OCI-LY7 (cell line): Measurements from ENCODE around the gene FADS3. TPM values are rescaled to one million over a fixed set of nuclear protein-coding genes. Genes with fewer than 3 reads are reported as not detected.

Experiments
- BruUV-seq: library from RNA; stranded (reverse); fragments of 400-500 nt; replicated peaks from 2 replicates; lab custom pipeline; 2021; lab: Mats Ljungman, UMichigan
- CTCF ChIA-PET: fragments of 300-600 bp; sonication (Branson Sonifier 250); formaldehyde crosslinking; loops from one replicate; lab custom pipeline; 2022; ENCODE audit warnings: antibody characterized with exemption; ENCODE audit not compliant: unreplicated experiment; lab: Charles Lee
- POLR2A ChIA-PET: fragments of 300-600 bp; sonication (Branson Sonifier 250); formaldehyde crosslinking; loops from one replicate; lab custom pipeline; 2022; ENCODE audit warnings: antibody characterized with exemption; lab: Charles Lee
- DNase-seq: peaks from one replicate; pipeline ENCODE4 v3.0.0-alpha.2; 2015; ENCODE audit warnings: low spot score
- H2AFZ ChIP-seq: fragments of 200-600 bp; sonication (generic), shearing (Covaris generic); 2 replicates; pipeline ENCODE4 v1.6.1; 2014; ENCODE audit warnings: mild to moderate bottlenecking, antibody characterized with exemption, low read length, moderate library complexity
- H3K27ac ChIP-seq: fragments of 200-600 bp; sonication (generic); 2 replicates; pipeline ENCODE4 v1.5.1; 2014; ENCODE audit warnings: mixed run types, low read depth, mild to moderate bottlenecking, moderate library complexity, low read length, inconsistent platforms; ENCODE audit not compliant: poor library complexity, severe bottlenecking
- H3K36me3 ChIP-seq: fragments of 200-600 bp; sonication (generic); 2 replicates; pipeline ENCODE4 v1.6.1; 2014; ENCODE audit warnings: mild to moderate bottlenecking, antibody characterized with exemption, low read length, moderate library complexity, mixed read lengths; ENCODE audit not compliant: insufficient read depth
- H3K4me1 ChIP-seq: fragments of 200-600 bp; sonication (generic); 2 replicates; pipeline ENCODE4 v1.5.1; 2014; ENCODE audit warnings: mild to moderate bottlenecking, low read length; ENCODE audit not compliant: insufficient read depth, poor library complexity, severe bottlenecking
- H3K4me2 ChIP-seq: fragments of 200-600 bp; sonication (generic); 2 replicates; pipeline ENCODE4 v1.6.1; 2014; ENCODE audit warnings: mild to moderate bottlenecking, low read length
- H3K4me3 ChIP-seq: fragments of 200-600 bp; sonication (generic); 2 replicates; pipeline ENCODE4 v1.5.1; 2014; ENCODE audit warnings: mild to moderate bottlenecking, low read depth, low read length; ENCODE audit not compliant: poor library complexity, severe bottlenecking
- H3K79me2 ChIP-seq: fragments of 200-600 bp; sonication (generic); 2 replicates; pipeline ENCODE4 v1.6.1; 2016; ENCODE audit warnings: low read depth, mild to moderate bottlenecking, low read length, moderate library complexity, mixed read lengths; ENCODE audit not compliant: insufficient read depth
- H3K9me2 ChIP-seq: fragments of 200-600 bp; sonication (generic); 2 replicates; pipeline ENCODE4 v1.6.1; 2016; ENCODE audit warnings: mild to moderate bottlenecking, low read length, mixed read lengths; ENCODE audit not compliant: insufficient read depth
- H3K9me3 ChIP-seq: fragments of 200-600 bp; sonication (generic); 2 replicates; pipeline ENCODE4 v1.6.1; 2014; ENCODE audit warnings: mild to moderate bottlenecking, mixed run types, low read length, mixed read lengths
- H4K20me1 ChIP-seq: fragments of 200-600 bp; sonication (generic); 2 replicates; pipeline ENCODE4 v1.6.1; 2014; ENCODE audit warnings: mild to moderate bottlenecking, antibody characterized with exemption, low read length, moderate library complexity, mixed read lengths; ENCODE audit not compliant: insufficient read depth
- EZH2phosphoT487 ChIP-seq: fragments of 200-600 bp; sonication (generic); IDR thresholded peaks from 2 replicates; pipeline ENCODE4 v1.6.1; 2018; ENCODE audit warnings: low read depth, borderline replicate concordance, mild to moderate bottlenecking, mixed run types, antibody characterized with exemption, low read length, moderate library complexity, mixed read lengths
- intact Hi-C: fragments of 100-400 bp; cut with micrococcal nuclease; formaldehyde crosslinking; loops from one replicate; pipeline ENCODE4 v1.10.0; 2022; ENCODE audit not compliant: unreplicated experiment
- total RNA-seq, 2 experiments: library from RNA; depleted of rRNA in 1 of 2; stranded (reverse); fragments of >200 nt in 1 of 2; shearing (Covaris generic) in 1 of 2; gene quantifications; 2 replicates each; pipeline ENCODE4 v1.2.3, GENCODE V29; 2014 to 2022
- TF ChIP-seq, protein P1 (sequence below): fragments of 200-600 bp; sonication (generic); conservative IDR thresholded peaks from 2 replicates; pipeline ENCODE4 v1.5.1; 2014; ENCODE audit warnings: mild to moderate bottlenecking, antibody characterized with exemption, low read length, moderate library complexity, mixed read lengths

The FADS3 gene
- total RNA-seq, 2 experiments from 2014 or later = 103 to 191 TPM

DNA sequence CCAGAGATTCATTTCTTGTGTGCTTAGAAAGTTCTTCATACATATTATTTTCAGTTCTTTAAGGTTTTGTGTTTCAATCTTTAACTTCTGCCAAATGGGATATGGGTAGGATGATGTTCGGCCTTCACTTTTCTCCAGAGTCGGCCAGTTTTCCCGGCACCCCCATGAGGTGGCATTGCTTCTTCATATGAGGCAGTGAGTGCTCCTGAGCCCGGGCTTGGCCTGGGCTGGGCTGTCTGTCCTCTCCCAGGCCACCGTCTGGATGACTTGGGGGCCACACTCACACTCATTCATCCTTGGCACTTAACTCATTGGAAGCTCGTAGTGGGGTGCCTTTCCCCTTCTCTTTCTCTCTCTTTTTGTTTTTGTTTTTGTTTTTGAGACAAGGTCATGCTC lies 39.4 kb downstream of the FADS3 start:
- Histone ChIP-seq H3K4me2 (no peak overlapping the region), H3K9me2 (no peaks in the 10 kb centered on the region), H3K4me1 (no peaks in the 10 kb centered on the region), H3K36me3 (no peaks in the 10 kb centered on the region), H3K27ac (no peak overlapping the region), H2AFZ (no peak overlapping the region), H3K9me3 (no peaks in the 10 kb centered on the region), H3K4me3 (no peak overlapping the region), H4K20me1 (no peaks in the 10 kb centered on the region), H3K79me2 (no peaks in the 10 kb centered on the region)
- DNase-seq = no peak
- ChIA-PET POLR2A (no interaction called here), CTCF (no interaction called here)
- intact Hi-C loops = no loop called here
- TF ChIP-seq EZH2phosphoT487 = no peak
- TF ChIP-seq, protein P1, sequence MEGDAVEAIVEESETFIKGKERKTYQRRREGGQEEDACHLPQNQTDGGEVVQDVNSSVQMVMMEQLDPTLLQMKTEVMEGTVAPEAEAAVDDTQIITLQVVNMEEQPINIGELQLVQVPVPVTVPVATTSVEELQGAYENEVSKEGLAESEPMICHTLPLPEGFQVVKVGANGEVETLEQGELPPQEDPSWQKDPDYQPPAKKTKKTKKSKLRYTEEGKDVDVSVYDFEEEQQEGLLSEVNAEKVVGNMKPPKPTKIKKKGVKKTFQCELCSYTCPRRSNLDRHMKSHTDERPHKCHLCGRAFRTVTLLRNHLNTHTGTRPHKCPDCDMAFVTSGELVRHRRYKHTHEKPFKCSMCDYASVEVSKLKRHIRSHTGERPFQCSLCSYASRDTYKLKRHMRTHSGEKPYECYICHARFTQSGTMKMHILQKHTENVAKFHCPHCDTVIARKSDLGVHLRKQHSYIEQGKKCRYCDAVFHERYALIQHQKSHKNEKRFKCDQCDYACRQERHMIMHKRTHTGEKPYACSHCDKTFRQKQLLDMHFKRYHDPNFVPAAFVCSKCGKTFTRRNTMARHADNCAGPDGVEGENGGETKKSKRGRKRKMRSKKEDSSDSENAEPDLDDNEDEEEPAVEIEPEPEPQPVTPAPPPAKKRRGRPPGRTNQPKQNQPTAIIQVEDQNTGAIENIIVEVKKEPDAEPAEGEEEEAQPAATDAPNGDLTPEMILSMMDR = no peak
- BruUV-seq = no TSS peak

DNA sequence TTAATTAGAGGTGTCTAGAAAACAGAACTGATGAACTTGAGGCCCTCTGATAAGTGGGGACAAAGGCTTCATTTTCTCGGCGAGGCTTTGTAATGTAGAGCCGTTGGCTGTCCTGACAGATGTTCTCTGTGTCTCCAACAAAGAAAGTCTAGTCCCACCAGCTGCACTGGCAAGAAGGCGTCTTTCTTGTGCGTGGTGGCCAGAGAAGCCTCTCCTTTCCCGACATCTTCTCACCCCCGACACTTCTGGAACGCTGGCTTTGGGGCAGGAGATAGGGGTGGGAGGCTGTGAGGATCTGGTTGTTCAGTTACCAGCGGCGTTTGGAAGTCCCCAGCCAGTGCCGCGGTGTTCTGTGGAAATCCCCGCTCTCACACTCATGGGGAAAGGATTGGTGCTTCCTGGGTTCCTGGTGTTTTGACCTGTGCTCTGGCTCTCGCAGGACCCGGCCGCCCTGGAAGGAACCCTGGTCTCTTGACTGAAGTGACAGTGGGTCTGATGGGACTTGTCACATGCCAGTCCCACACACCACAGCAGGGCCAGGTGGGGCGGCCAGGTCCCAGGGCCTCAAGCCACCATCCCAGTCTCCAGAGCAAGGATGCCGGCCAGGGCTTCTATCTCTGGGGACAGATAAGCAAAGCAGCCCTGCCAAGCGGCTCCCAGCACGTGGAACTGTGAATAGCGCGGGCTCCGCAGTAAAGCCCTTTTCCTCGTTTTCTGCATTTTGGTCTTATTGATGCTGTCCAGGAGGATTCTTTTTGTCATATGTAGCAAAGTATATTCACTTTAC lies 40.0 kb downstream of the FADS3 start:
- POLR2A ChIA-PET = no interaction called here
- Histone ChIP-seq H3K4me3 (no peak overlapping the region), H3K36me3 (no peaks in the 10 kb centered on the region), H3K9me3 (no peaks in the 10 kb centered on the region), H4K20me1 (no peaks in the 10 kb centered on the region), H3K79me2 (no peaks in the 10 kb centered on the region), H2AFZ (no peak overlapping the region), H3K4me2 (no peak overlapping the region), H3K4me1 (no peaks in the 10 kb centered on the region), H3K27ac (no peak overlapping the region), H3K9me2 (no peaks in the 10 kb centered on the region)
- CTCF ChIA-PET = no interaction called here
- no TSS peak for BruUV-seq
- no peak for DNase-seq
- intact Hi-C loops = no loop called here
- TF ChIP-seq, protein P1 = no peak
- no peak for TF ChIP-seq EZH2phosphoT487

DNA sequence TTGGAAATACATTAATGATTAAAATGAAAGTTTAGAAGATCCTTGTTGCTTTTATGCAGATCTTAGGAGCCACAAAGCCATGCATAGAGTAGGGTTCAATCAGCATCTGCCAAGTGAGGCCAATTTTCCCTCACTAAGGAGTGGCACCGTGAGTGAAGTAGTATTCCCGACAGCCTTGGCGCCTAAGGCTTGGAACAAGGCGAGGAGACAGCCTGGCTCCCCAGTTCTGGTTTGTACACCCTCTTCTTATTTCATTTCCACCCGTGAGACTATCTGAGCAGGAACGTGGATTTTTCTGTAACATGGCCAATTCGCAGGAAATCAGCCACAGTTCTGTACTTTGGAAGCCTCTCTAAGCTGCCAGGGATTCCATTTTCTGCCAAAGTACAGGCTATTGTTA lies 40.7 kb downstream of the FADS3 start:
- BruUV-seq = no TSS peak
- POLR2A ChIA-PET = no interaction called here
- intact Hi-C loops = no loop called here

More for the DNA sequence above, 40.7 kb downstream of the FADS3 start:
- CTCF ChIA-PET = no interaction called here
- Histone ChIP-seq H3K4me2 (no peak overlapping the region), H3K27ac (no peak overlapping the region), H2AFZ (no peak overlapping the region), H3K9me2 (no peaks in the 10 kb centered on the region), H3K4me1 (no peaks in the 10 kb centered on the region), H3K9me3 (no peaks in the 10 kb centered on the region), H3K4me3 (no peak overlapping the region), H3K36me3 (no peaks in the 10 kb centered on the region), H3K79me2 (no peaks in the 10 kb centered on the region), H4K20me1 (no peaks in the 10 kb centered on the region)
- TF ChIP-seq, protein P1 = no peak
- no peak for TF ChIP-seq EZH2phosphoT487
- DNase-seq = no peak
